Activated naive CD4-positive, alpha-beta T cell (primary cell): ENCODE data around the gene GPHN.

Experiments
- DNase-seq, 4 experiments: peaks; one replicate each; lab custom pipeline; 2025; lab: John Stamatoyannopoulos, UW

Gene GPHN

DNA sequence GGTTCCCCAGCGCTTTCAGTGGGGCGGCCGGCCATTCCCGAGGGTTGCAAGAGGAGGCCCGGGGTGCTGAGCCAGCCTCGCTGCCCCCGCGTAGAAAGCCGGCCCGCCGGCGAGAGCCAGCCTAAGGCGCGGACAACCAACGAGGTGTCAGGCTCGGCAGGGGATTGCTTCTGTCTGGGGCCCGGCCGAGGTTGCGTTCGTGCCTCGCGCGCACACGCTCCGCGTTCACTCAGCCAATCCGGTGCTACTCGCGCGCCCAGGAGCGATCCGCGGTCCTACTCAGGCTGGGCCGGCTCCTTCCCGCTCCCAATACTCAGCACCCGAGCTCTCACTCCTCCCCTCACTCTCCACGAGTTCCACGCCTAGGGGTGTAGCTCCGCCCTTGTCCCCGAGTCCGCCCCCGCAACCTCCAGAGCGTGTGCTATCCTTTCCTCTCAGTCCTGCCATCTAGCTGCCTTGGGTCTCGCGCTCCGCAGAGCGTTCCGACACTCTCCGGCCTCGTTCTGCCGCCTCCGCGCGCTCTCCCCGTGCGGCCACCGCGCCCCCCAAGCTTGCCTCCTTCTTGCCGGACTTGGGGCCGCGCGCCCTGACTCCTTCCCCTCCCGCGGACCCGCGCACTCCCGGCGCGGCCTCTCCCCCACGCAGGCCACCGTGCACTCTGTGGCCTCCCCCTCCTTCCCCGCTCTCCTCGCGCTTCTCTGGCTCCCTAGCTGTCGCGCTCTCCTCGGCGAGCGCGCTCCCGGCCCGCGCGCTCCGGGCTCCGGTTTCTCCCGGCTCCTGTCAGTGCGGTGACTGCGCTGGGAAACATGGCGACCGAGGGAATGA is at the start of gene GPHN:
Gene GPHN, plus strand, starts transcription at position 426 of the 825 bp plus-strand sequence.
- peak; percentile 58 to 77 (median 67) for DNase-seq

DNA sequence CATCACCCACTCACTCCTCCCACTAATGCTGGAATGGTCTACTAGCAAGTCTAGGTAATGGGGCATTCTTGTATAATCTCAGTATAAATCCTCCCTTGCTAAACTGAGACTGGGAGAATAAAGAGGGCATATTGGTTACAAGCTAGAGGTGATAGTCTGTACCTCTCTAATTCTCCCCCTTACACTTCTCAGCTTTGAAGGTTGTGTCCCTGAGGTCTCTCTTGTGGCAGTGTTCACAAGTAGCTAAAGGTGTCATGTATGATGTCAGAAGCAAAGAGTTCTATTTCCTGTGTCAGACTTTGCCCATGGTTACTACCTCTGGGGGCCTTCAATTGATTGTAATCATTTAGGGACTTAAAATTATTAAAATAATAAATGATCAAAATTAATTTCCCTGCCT is 48.3 kb upstream of the GPHN start:
- DNase-seq: no peak

GRCh38 chr14:66464261-66464660 is 43.7 kb upstream of the GPHN start:
- no peak for DNase-seq

DNA sequence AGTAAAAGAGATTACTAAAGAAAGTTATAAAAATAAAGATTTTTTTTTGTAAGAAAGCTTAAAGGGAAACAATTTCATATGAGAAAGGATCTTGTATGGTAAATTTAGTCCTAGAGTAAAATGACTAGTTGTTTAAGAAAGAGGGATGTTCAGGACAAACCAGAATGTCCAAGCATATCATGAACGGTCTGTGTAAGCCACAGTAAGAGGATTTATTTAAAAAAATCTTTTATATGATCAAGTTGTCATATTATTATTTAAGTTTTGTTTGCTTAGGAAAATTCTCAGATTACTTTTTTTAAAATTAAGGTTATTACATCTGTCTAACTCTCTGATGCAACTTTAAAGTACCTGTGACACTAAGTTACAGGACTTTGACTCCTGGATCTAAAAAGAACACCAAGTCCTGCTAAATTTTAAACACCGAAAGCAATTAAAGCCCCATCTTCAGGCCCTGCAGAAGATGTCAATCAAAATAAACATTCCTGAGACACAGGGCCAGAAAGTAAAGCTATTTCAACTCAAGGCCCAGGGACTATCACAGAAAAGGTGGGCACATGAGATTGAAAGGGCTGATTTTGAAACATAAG is 39.1 kb upstream of the GPHN start:
- DNase-seq: no peak

DNA sequence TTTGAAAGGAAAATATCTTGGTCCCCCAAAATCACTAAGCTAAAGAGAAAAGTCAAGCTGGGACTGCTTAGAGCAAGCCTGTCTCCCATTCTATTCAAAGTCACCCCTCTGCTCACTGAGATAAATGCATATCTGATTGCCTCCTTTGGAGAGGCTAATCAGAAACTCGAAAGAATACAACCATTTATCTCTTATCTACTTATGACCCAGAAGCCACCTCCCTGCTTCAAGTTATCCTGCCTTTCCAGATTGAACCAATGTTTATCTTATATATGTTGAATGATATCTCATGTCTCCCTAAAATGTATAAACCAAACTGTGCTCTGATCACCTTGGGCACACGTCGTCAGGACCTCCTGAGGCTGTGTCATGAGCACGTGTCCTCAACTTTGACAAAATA is 36.4 kb upstream of the GPHN start:
- DNase-seq: no peak

- DNase-seq: no peak
Observed at GRCh38 chr14:66472251-66472650, 35.7 kb upstream of the GPHN start.

GRCh38 chr14:66473223-66473622 is 34.7 kb upstream of the GPHN start:
- no peak for DNase-seq

DNA sequence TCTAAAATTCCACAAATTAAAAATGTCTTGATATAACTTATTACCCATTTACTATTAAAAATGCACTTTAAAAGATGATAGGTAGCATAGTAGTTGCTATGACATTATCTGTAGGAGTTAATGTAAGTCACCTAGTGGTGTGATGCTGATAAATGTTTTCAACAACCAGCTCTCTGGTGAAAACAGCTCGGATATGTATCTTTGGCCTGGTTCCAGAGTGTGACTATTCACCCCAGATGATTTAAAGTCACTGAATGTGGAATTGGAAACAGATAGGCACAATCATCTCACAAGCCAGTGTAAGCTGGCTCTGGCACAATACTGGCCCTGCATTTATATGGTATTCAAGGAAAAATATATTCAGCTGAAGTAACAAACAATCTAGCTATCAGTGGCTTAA is 31.0 kb upstream of the GPHN start:
- DNase-seq: no peak

DNA sequence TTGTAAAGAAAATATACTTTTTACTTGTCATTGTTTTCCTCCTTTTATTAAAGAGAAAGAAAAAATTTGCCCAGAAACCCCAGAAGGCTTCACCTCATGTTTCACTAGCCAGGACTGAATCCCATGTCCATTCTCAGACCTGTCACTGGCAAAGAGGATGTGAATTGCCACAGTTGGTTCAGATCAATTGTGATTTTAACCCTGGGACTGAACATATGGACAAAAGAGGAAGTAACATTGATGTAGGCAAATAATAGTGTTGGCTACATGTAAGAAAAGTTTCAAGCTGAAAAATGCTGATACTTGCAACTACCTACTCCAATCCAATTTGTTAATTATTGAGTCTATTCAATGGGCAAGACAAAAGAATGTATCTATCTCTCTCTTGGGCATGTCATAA is 30.4 kb upstream of the GPHN start:
- DNase-seq: no peak

DNA sequence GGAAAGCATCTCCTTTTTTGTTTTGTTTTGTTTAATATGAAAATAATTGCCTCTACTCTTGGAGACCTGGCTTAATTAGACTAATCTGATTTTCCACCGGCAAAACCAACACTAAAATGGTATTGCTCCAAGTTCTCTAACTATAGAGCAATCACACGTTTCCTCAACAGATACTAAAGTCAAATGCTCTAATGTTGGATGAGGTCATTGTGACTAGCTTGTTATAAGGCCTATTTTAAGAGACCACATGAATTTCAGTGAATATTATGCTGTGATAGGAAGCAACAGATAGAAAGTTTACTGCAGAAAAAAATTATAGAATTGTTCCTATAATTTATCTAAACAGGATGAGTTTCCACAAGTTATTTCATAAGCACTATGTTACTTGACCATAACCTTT is 25.1 kb upstream of the GPHN start:
- no peak for DNase-seq

GRCh38 chr14:66483322-66483721 is 24.6 kb upstream of the GPHN start:
- no peak for DNase-seq

DNA sequence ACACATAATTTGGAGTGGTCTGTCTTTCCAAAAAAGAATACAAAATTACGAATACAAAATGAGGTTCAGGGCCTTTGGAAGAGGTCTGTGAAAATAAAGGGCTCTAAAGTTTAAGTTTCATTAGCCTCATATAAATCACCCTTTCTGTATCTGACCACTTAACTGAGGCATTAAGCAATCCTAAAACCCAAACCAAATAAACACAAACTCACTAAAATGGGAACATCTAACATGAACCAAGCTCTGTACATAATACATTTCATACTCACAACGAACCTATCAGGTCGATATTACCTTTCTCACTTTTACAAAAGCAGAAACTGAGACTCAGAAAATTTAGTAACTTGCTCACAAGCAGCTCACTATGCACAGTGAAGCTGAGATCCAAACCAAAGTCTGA is 22.9 kb upstream of the GPHN start:
- DNase-seq: no peak

DNA sequence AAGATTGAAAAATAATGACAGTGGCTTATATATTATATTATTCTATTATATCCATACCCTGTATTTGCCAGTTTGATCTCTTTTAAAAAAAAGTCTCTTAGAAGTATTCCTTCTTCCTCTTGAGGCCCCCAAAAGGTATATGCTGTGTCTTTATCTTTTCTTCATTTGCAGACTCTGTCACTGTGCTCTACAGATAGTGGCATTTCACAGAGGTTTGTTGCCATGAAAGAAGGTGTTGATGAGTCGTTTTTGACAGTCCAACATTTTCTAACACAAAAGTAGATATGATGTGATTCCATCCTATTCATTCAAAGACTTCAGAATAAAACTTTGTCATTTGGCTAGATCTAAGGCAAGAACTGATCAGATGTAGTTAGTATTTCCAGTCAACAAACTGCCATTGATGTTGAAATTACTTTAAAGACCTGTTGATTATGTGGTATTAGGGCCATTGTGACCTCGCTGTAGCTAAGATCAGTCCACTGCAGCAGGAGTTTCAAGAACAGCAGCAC is 22.0 kb upstream of the GPHN start, which contains the start of gene CCDC196:
Gene CCDC196, plus strand, starts transcription at position 462 of the 512 bp plus-strand sequence. CDS start 132 bp downstream, outside the sequence.
- no peak for DNase-seq

DNA sequence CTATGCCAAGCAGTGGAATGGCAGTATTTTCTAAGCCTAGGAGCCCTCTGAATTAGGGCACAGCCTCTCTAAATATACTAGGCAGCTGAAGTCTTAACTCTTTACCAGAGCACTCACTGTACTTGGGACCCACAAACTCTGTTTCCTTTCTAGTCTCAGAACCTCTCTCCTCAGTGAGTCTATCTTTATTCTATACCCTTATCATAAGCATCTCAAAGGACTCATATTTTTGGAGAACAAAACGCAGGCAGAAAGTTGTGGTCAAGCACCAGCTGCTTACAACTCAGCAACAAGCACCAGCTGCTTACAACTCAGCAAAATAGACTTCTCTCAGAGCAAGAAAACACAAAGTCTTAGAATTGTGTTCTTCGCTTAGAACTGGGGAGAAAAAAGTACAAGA is 20.8 kb upstream of the GPHN start:
- no peak for DNase-seq

DNA sequence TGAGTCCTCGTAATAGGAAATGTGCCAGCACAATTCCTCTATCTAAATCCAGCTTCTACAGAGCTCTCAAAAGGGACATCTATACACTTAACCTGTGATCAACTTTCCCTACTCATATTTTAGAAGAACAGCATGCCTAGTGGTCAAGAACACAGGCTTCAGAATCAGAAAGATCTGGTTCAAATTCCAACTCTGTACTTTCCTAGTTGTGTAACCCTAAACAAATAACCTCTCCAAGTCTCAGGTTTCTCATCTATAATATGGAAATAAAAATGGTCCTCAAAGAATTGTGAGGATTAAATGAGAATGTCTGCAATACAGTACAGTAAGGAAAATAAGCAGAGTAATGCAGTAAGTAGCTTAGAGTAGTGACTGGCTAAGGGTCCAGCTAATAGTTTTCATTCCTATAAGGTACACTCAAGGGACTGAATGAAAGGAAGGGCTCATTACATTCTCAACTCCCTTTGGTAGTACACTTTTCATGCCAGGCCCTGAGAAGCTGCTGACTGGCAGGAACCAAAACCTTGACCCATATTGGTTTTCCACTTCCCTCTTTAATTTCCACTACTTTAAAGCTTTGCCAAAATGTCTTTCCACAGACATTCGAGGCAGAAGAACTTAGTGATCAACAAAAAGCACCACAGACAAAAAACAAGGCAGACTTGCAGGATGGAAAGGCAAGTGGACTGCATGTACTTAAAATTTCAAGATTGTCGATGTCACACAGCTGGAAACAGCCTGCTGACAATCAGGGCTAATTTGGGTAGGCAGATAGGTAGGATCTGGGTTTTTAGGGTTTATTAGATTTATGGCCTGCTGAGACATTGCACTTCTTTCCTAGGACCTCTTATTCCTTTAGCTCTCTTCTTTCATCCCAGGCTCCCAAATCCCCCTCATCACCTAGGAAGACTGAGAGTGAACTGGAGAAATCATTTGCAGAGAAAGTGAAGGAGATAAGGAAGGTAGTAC is 17.5 kb upstream of the GPHN start:
- DNase-seq: no peak

GRCh38 chr14:66493750-66494149 is 14.2 kb upstream of the GPHN start:
- no peak for DNase-seq

DNA sequence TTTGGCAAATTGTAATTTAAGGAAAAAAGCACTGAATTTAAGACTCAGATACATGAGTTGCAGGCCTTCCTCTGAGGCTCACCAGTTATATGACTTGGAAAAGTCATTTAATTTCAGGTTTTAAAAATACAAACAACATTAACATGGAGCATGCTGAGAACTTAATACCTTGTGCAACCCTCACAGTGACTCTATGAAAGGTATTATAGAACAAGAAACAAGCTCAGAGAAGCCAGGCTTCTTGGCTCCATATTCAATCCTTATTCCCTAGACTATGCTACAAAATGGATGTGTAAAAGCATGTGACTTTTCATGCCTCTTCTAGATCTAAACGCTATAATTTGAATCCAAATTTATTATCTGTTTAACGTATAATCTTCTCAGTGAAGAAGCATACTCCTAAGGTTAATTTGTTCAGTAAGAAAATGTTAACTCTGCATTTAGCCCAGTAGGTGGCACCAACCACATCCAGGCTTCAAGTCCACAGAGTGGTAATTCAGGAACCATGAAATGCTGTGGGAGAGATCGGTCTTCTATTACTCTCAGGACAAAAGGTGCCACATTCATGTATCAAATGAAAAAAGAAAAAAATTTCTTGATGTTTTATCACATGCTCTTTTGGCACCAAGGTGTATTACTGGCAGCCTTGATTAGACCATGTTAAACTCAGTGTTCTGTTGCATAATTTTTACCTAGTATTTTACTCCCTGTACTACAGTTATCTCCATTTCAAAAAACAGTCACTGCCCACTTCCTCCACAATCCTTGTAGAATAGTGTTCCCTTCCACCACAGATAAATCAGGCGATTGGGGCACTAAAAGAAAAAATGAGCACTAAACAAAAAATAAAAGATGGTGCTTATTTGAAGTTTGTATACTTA is 12.5 kb upstream of the GPHN start:
- DNase-seq: peak in 1 of 4 experiments; percentile 2

DNA sequence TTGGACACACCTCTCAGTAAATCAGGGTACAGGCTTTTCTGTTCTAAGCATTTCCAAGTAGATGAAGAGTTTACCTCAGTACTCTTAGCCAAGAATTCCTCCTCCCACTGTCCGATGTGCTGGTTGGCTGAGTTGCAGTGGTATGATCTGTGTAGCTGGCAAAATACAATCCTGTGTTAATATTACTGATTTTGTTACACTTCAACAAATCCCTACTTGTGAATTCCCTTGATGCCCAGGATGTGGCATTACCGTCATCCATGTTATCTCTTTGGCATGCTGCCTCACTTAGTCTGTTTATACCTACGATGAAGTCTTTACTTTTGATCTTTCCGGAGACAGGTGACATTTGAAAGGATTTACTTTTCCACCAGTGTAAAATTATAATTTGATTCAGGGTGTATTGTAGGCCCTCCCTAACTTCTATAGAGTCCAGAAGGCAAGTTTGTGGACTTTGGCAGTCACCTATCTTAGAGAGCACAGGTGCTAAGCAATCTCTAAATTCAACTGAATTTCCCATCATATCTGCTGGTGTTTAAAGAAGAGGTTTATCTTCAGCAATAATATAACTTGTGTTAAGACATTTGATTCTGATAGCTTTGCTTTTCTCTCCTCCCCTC is 11.6 kb upstream of the GPHN start:
- DNase-seq: no peak

- DNase-seq: no peak
Observed at GRCh38 chr14:66496911-66497310, 11.0 kb upstream of the GPHN start.

DNA sequence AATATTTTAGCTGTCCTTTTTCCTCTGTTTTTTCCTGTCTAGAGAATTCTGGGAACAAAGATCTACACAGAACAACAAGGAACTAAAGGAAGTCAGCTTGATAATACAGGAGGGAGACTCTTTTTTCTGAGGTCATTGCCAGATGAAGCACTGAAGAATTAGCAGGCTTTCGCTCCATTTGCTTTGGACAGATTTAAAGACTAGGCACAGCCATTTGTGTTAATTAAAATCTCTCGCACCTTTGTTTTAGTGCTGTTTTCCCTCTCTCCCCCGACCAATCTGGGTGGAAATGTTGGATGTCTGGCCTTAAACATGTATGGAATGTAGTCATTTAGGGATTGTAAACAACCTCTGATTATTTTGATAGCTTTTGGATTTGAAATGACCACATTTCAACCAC is 9.6 kb upstream of the GPHN start:
- DNase-seq: no peak

- no peak for DNase-seq
Observed at GRCh38 chr14:66501592-66501991, 6.4 kb upstream of the GPHN start.
